BJ (cell line): ENCODE data around the gene RHOB. TPM values are rescaled to one million over a fixed set of nuclear protein-coding genes. Genes with fewer than 3 reads are reported as not detected.
"Not testable (repeated sequence)": the region's sequence is repeated elsewhere in the genome, so short reads cannot be mapped to it uniquely, and the experiment has no call there.

Experiments used
- CTCF ChIA-PET: fragments of 350-600 bp; formaldehyde crosslinking; extraction: SDS; loops from one replicate; lab custom pipeline; 2021; ENCODE audit warnings: antibody characterized with exemption, inconsistent platforms; lab: Yijun Ruan, JAX
- POLR2A ChIA-PET: fragments of 300-600 bp; sonication (Branson Sonifier 250); formaldehyde crosslinking; extraction: SDS; loops from one replicate; lab custom pipeline; 2021; ENCODE audit warnings: antibody characterized with exemption; lab: Charles Lee
- DNase-seq: peaks from one replicate; pipeline ENCODE4 v3.0.0-alpha.2; 2011; ENCODE audit warnings: low read depth
- H3K27me3 ChIP-seq: 2 replicates; pipeline ENCODE4 v1.6.0; 2011; ENCODE audit warnings: low read length; ENCODE audit not compliant: control insufficient read depth, insufficient read depth
- H3K36me3 ChIP-seq: 2 replicates; pipeline ENCODE4 v1.5.1; 2011; ENCODE audit warnings: low read length; ENCODE audit not compliant: control insufficient read depth, insufficient read depth
- H3K4me3 ChIP-seq: 2 replicates; pipeline ENCODE4 v1.5.1; 2011; ENCODE audit warnings: low read depth, mild to moderate bottlenecking, control low read depth, low read length
- CTCF ChIP-seq: IDR thresholded peaks from 2 replicates; pipeline ENCODE4 v1.5.1; 2011; ENCODE audit warnings: low read depth, mild to moderate bottlenecking, control low read depth, inconsistent platforms, low read length, moderate library complexity; ENCODE audit not compliant: insufficient read depth
- polyA plus RNA-seq: library from polyadenylated mRNA; depleted of rRNA; stranded (reverse); fragments of >200 nt; gene quantifications from 2 replicates; pipeline ENCODE4 v1.2.3, GENCODE V29; 2011

Gene RHOB
- polyA plus RNA-seq, 1 experiment, result 87.2 TPM

DNA sequence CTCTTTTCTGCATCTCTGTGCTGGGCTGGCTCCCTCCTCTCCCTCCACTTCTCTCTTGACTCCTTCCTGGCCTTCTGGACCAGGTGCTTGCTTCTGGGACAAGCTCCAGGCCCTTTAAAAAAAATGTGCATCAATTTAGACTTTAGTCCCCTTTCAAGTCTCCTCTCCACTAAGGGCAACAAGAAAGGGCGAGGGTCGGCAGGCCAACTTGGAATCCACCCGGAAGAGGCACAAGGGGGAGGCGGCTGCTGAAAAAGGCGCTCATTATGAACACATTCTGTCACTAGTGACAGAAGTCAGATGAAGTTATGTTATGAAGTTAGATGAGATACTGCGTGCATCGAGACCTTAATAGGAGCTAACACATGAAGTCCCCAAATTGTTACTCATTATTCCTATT, 13.6 kb upstream of the RHOB start:
- Histone ChIP-seq H3K27me3 (peaks cover 14% of the 10 kb centered on the region), H3K4me3 (no peak overlapping the region), H3K36me3 (no peaks in the 10 kb centered on the region)
- DNase-seq, result no peak
- no peak for TF ChIP-seq CTCF
- ChIA-PET CTCF (interaction anchor here (0.8 to 2.8 kb wide), 6 partner anchors 9 to 209 kb away, joined by 3 to 12 read pairs (median 4); partner anchors contain the start of gene RHOB), POLR2A (no interaction called here)

- Histone ChIP-seq H3K4me3 (no peak overlapping the region), H3K36me3 (no peaks in the 10 kb centered on the region), H3K27me3 (peaks cover 15% of the 10 kb centered on the region)
- TF ChIP-seq CTCF, result no peak
- ChIA-PET CTCF (interaction anchor here (0.8 to 2.8 kb wide), 4 partner anchors 10 to 209 kb away, joined by 3 to 12 read pairs (median 7); partner anchors contain the start of gene RHOB), POLR2A (no interaction called here)
- no peak for DNase-seq
Measured at GRCh38 chr2:20433946-20434553, 12.8 kb upstream of the RHOB start.

DNA sequence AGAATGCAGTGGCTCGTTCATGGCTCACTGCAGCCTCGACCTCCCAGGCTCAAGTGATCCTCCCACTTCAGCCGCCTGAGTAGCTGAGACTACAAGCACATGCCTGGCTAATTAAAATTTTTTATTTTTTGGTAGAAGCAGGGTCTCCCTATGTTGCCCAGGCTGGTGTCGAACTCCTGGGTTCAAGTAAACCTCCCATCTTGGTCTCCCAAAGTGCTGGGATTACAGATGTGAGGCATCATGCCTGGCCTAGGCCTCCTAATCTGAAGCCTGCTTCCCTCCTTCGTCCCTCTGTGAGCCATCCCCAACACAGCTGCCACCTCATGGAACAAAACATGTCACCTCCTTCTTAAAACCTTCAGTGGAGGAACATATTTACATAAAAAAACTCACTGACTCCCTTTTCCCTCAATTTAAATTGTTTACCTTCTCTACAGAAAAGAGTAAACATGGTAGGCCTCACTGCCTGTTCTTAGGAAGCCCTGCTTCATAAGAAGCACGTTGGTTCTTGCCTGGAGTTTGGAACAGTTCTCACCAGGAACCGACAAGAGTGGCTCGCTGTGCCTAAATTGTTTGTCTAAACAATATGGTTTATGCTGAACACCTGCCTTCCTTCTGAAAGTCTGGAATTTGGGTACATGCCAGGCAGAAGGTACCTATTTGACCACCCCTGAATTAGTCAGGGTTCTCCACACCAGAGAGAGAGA, 12.1 kb upstream of the RHOB start:
- Histone ChIP-seq H3K4me3 (no peak overlapping the region), H3K27me3 (peaks cover 15% of the 10 kb centered on the region), H3K36me3 (no peaks in the 10 kb centered on the region)
- no peak for DNase-seq
- CTCF ChIA-PET, result interaction anchor here (1.4 to 2.8 kb wide), 3 partner anchors 11 to 208 kb away, joined by 4 to 12 read pairs (median 10); partner anchors contain the start of gene RHOB
- no peak for TF ChIP-seq CTCF
- POLR2A ChIA-PET, result no interaction called here

GRCh38 chr2:20435456-20435855, 11.4 kb upstream of the RHOB start:
- CTCF ChIA-PET, result interaction anchor here (2.8 kb wide), 1 partner anchor 12 kb away, joined by 12 read pairs; no protein-coding TSS in a partner anchor
- DNase-seq, POLR2A ChIA-PET: not testable (repeated sequence)

DNA sequence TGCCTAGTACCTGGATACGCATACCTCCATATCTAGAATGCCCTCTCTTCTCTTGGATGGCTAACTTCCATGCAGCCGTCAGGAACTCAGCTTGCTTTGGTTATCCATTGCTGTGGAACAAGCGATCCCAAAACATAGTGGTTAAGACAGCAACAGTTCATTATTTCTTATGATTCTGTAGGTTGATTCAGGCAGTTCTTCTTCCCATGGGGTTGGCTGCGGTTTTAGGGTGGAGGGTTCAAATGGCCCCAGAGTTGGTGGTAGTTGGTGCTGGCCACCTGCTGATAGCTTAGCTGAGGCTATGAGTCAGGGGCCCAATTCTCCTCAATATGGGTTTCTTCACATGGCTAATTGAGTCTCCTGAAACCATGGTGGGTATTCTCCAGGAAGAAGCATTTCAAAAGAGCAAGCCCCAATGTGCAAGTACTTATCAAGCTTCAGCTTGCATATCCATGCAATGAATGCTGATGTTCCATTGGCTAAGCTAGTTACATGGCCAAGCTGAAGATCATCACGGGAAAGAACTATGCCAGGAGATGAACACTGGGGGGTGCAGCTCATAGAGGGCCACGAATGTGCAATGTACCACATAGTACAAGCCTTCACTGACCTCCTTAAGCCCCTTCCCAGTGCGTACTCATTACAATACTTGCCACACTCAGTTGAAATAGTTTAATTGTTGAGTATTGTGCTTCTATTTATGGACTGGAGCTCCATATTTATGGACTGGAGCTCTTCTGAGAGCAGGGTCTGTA, 10.0 kb upstream of the RHOB start:
- ChIA-PET POLR2A (no interaction called here), CTCF (interaction anchor here (1.1 to 6.9 kb wide), 5 partner anchors 10 to 214 kb away, joined by 3 to 48 read pairs (median 10); partner anchors contain the start of gene HS1BP3)
- no peak overlapping the region for H3K4me3 ChIP-seq
- H3K27me3 ChIP-seq, result peaks cover 9% of the 10 kb centered on the region
- no peaks in the 10 kb centered on the region for H3K36me3 ChIP-seq
- no peak for DNase-seq
- TF ChIP-seq CTCF, result no peak

More at GRCh38 chr2:20435456-20435855, 11.4 kb upstream of the RHOB start:
- not testable (repeated sequence) for H3K4me3 ChIP-seq, H3K36me3 ChIP-seq
- peaks cover 13% of the 10 kb centered on the region for H3K27me3 ChIP-seq
